Stimulated activated CD4-positive, alpha-beta T cell treated with anti-CD3 and anti-CD28 coated beads, TNF-alpha, amount 100 ng/mL, for 4 hours (primary cell): ENCODE measurements around the gene SLC17A6.

Experiments used
- DNase-seq, 3 experiments: peaks; one replicate each; pipeline ENCODE4 v3.0.0-alpha.2; 2020; ENCODE audit warnings: low read depth in 3 of 3

The SLC17A6 gene

GRCh38 chr11:22337596-22338485, at the start of gene SLC17A6:
Gene SLC17A6, plus strand, starts transcription at chr11:22338381. Its CDS starts 153 bp downstream, at chr11:22338534.
- no peak for DNase-seq

GRCh38 chr11:22302368-22302767, 35.8 kb upstream of the SLC17A6 start:
- DNase-seq: no peak

- no peak for DNase-seq
These were observed 33.7 kb upstream of the SLC17A6 start for GRCh38 chr11:22304337-22304961.

- no peak for DNase-seq
These were observed 20.5 kb upstream of the SLC17A6 start for GRCh38 chr11:22317656-22318055.

GRCh38 chr11:22331771-22332170, 6.4 kb upstream of the SLC17A6 start:
- DNase-seq: no peak

- DNase-seq: no peak
These were observed 1.6 kb upstream of the SLC17A6 start for GRCh38 chr11:22336587-22336986.

GRCh38 chr11:22339611-22340010, 1.4 kb downstream of the SLC17A6 start:
- DNase-seq: no peak

- no peak for DNase-seq
These were observed 2.1 kb downstream of the SLC17A6 start for GRCh38 chr11:22340235-22340634.

- no peak for DNase-seq
These were observed 2.8 kb downstream of the SLC17A6 start for GRCh38 chr11:22340701-22341587.

GRCh38 chr11:22341588-22341931, 3.4 kb downstream of the SLC17A6 start:
- DNase-seq: no peak

- DNase-seq: no peak
These were observed 4.2 kb downstream of the SLC17A6 start for GRCh38 chr11:22342211-22343031.

GRCh38 chr11:22343032-22343324, 4.8 kb downstream of the SLC17A6 start:
- DNase-seq: no peak

GRCh38 chr11:22343371-22344032, 5.3 kb downstream of the SLC17A6 start:
- DNase-seq: no peak

- DNase-seq: no peak
These were observed 5.9 kb downstream of the SLC17A6 start for GRCh38 chr11:22344081-22344480.

GRCh38 chr11:22346282-22346681, 8.1 kb downstream of the SLC17A6 start:
- no peak for DNase-seq

GRCh38 chr11:22347857-22348487, 9.8 kb downstream of the SLC17A6 start:
- no peak for DNase-seq

GRCh38 chr11:22349491-22349890, 11.3 kb downstream of the SLC17A6 start:
- no peak for DNase-seq

- no peak for DNase-seq
These were observed 21.1 kb downstream of the SLC17A6 start for GRCh38 chr11:22359295-22359694.

- no peak for DNase-seq
These were observed 33.0 kb downstream of the SLC17A6 start for GRCh38 chr11:22371160-22371559.

- no peak for DNase-seq
These were observed 48.9 kb downstream of the SLC17A6 start for GRCh38 chr11:22387126-22387525.
